Measurements from ENCODE around the gene CLSTN1. TPM values are rescaled to one million over a fixed set of nuclear protein-coding genes. Genes with fewer than 3 reads are reported as not detected.
"Not testable (repeated sequence)": the region's sequence is repeated elsewhere in the genome, so short reads cannot be mapped to it uniquely, and the experiment has no call there.

Gene CLSTN1
- total and polyA plus RNA-seq, 2 experiments from 2014 or later, result 70.9 to 81.5 TPM

DNA sequence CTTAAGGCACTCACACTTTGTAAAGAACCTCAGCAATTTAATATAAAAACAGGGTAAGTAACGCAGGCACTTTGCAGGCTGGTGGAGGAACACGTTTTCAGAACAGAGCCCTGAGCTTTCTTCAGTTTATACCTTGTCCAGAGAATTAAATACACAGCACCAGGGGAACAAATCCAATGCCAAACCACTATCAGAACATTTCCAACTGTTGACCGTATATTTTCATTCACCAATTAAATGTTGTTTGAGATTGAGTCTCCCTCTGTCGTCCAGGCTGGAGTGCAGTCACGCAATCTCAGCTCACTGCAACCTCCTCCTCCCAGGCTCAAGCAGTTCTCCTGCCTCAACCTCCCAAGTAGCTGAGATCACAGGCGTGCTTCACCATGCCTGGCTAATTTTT, 29.7 kb downstream of the CLSTN1 start:
- H3K4me3 ChIP-seq, result no peak overlapping the region
- no peaks in the 10 kb centered on the region for H3K36me3 ChIP-seq
- TF ChIP-seq, protein P1, sequence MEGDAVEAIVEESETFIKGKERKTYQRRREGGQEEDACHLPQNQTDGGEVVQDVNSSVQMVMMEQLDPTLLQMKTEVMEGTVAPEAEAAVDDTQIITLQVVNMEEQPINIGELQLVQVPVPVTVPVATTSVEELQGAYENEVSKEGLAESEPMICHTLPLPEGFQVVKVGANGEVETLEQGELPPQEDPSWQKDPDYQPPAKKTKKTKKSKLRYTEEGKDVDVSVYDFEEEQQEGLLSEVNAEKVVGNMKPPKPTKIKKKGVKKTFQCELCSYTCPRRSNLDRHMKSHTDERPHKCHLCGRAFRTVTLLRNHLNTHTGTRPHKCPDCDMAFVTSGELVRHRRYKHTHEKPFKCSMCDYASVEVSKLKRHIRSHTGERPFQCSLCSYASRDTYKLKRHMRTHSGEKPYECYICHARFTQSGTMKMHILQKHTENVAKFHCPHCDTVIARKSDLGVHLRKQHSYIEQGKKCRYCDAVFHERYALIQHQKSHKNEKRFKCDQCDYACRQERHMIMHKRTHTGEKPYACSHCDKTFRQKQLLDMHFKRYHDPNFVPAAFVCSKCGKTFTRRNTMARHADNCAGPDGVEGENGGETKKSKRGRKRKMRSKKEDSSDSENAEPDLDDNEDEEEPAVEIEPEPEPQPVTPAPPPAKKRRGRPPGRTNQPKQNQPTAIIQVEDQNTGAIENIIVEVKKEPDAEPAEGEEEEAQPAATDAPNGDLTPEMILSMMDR (IDR thresholded peaks at IDR 0.05; ENCODE audit: low read depth, low read length), result no peak
- no peaks in the 10 kb centered on the region for H3K27me3 ChIP-seq
- H3K27ac ChIP-seq, result no peak overlapping the region
- H3K9me3 ChIP-seq (ENCODE audit: low read depth), result no peaks in the 10 kb centered on the region
- peak in 1 of 2 donors; percentile 15 for DNase-seq (ENCODE audit: low read depth in 1 of 2, low spot score in 1 of 2)
- H3K4me1 ChIP-seq (ENCODE audit: low read depth), result peaks cover 4% of the 10 kb centered on the region

DNA sequence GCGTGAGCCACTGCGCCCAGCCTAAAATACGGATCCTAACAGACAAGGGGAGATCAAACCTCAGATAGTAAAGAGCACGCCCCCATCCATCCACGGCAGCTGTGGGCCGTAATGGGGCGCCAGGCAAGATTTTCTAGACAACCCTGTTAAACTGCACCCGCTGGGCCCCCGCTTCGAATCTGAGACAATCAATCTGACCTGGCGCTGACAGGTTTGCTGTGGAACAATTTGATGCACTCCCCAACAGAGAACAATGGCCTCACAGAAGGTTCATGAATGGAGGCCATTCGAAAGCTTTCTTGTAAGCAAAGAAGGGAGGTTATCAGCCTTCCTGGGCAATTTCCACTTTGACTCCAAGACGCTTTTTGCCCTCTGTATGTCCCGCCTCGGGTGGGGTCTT, 30.5 kb downstream of the CLSTN1 start:
- TF ChIP-seq, protein P1 (IDR thresholded peaks at IDR 0.05; ENCODE audit: low read depth, low read length), result no peak

DNA sequence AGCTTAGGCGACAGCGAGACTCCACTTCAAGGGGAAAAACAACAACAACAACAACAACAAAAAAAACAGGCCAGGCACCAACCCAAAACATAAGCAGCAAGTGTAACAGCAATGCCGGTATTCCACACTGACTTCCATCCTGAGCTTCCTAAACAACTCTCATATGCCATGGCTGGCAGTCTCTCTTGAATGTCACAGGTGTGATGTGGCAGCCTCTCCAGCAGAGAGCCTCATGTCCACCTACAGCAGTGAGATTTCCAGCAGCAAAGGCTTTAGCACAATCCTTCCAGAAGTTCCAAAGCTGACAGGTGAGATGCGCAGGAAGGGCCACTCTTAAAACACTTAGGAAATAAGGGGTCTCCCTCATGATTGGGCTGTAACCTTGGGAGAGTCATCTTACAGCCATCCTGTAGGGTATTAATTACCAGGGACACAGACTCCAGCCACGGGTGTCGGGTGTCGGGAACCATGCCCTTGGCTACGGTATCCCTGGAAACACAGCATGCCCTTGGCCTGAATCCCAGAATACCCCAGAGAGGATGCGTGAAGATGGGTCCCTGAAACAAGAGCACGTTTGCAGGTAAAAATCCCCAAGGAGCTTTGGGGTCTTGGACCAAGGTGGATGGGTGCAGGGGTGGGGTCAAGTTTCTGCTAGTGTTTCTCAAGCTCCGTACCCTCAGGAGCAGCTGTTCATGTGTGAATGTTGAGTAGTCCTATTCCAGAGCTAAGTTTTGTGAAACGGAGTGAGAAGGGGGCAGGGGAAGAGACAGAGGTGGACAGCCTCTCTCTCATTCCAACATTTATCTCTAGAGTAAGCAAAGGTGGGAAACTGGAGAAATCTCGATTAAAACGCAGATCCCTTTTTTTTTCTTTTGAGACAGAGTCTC, 31.4 kb downstream of the CLSTN1 start:
- peaks cover 4% of the 10 kb centered on the region for H3K4me1 ChIP-seq (ENCODE audit: low read depth)
- no peaks in the 10 kb centered on the region for H3K9me3 ChIP-seq (ENCODE audit: low read depth)
- H3K27me3 ChIP-seq, result no peaks in the 10 kb centered on the region
- no peak overlapping the region for H3K27ac ChIP-seq
- peak; percentile 11 to 71 for DNase-seq (ENCODE audit: low read depth in 1 of 2, low spot score in 1 of 2)
- H3K36me3 ChIP-seq, result no peaks in the 10 kb centered on the region
- TF ChIP-seq, protein P1 (IDR thresholded peaks at IDR 0.05; ENCODE audit: low read depth, low read length), result no peak
- H3K4me3 ChIP-seq, result no peak overlapping the region

More for the DNA sequence above, 30.5 kb downstream of the CLSTN1 start:
- Histone ChIP-seq H3K27me3 (no peaks in the 10 kb centered on the region), H3K4me3 (no peak overlapping the region), H3K9me3 (ENCODE audit: low read depth) (no peaks in the 10 kb centered on the region), H3K4me1 (ENCODE audit: low read depth) (peaks cover 4% of the 10 kb centered on the region), H3K27ac (no peak overlapping the region), H3K36me3 (no peaks in the 10 kb centered on the region)
- no peak for DNase-seq (ENCODE audit: low read depth in 1 of 2, low spot score in 1 of 2)

DNA sequence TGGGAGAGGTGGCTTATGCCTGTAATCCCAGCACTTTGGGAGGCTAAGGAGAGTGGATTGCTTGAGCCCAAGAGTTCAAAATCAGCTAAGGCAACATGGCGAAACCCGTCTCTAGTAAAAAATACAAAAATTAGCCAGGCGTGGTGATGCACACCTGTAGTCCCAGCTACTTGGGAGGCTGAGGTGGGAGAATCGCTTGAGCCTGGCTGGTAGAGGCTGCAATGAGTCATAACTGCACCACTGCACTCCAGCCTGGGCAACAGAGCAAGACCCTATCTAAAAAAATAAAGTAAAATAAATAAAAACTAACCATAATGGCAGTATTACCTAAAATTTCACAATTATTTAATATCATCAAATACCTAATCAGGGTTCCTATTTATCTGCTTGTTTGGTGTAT, 34.1 kb downstream of the CLSTN1 start:
- H3K4me1 ChIP-seq (ENCODE audit: low read depth); DNase-seq (ENCODE audit: low read depth in 1 of 2, low spot score in 1 of 2); H3K4me3 ChIP-seq; H3K27ac ChIP-seq; H3K36me3 ChIP-seq; H3K9me3 ChIP-seq (ENCODE audit: low read depth); H3K27me3 ChIP-seq: not testable (repeated sequence)

DNA sequence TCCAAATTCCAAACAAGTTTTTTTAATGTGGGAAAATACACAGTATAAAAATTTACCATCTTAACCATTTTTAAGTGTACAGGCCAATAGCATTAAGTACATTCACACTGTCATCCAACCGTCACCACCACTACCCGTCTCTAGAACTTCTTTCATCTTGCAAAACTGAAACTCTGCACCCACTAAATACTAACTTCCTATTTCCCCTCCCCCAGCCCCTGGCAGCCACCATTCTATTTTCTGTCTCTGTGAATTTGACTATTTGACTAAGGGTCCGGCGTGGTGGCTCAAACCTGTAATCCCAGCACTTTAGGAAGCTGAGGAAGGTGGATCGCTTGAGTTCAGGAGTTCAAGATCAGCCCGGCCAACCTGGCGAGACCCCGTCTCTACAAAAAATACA, 36.1 kb downstream of the CLSTN1 start:
- TF ChIP-seq, protein P1 (IDR thresholded peaks at IDR 0.05; ENCODE audit: low read depth, low read length), result no peak
- Histone ChIP-seq H3K27me3 (no peaks in the 10 kb centered on the region), H3K4me3 (no peak overlapping the region), H3K9me3 (ENCODE audit: low read depth) (no peaks in the 10 kb centered on the region), H3K27ac (no peak overlapping the region), H3K4me1 (ENCODE audit: low read depth) (peaks cover 4% of the 10 kb centered on the region), H3K36me3 (no peaks in the 10 kb centered on the region)
- DNase-seq (ENCODE audit: low read depth in 1 of 2, low spot score in 1 of 2), result no peak

DNA sequence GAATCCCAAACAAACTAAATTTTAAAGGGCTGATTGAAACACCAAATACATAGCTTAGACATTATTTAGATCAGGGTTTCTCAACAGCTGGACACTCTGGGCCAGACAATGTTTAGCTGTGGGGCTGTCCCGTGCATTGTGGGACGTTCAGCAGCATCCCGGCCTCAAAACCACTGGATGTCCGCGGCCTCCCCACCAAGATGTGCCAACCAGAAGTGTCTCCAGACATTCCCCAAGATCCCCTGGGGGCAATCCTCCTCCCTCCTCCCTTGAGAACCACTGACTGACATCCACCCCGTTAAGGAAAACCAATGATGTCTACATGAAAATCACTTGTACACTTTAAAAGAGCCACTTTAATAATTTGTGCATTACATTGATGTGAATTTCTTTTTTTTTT, 38.4 kb downstream of the CLSTN1 start:
- TF ChIP-seq, protein P1 (IDR thresholded peaks at IDR 0.05; ENCODE audit: low read depth, low read length), result no peak
- no peak for DNase-seq (ENCODE audit: low read depth in 1 of 2, low spot score in 1 of 2)
- no peaks in the 10 kb centered on the region for H3K36me3 ChIP-seq
- no peaks in the 10 kb centered on the region for H3K9me3 ChIP-seq (ENCODE audit: low read depth)
- H3K27me3 ChIP-seq, result no peaks in the 10 kb centered on the region
- H3K4me1 ChIP-seq (ENCODE audit: low read depth), result no peaks in the 10 kb centered on the region
- H3K27ac ChIP-seq, result no peak overlapping the region
- H3K4me3 ChIP-seq, result no peak overlapping the region

All from cardiac muscle cell (in vitro differentiated cells and primary cell).